ENCODE measurements around the gene GSN.

GRCh38 chr9:121284733-121285451 is 16.9 kb downstream of the GSN start:
- TF ChIP-seq CTCF (IDR thresholded peaks at IDR 0.05): no peak
- no peak for TF ChIP-seq POLR2A (IDR thresholded peaks at IDR 0.05)
- no peak for TF ChIP-seq POLR2AphosphoS5 (IDR thresholded peaks at IDR 0.05)

Data from breast epithelium (tissue), 3 donors.